GM12801 (cell line): ENCODE data around the gene PPP1R9B.

ENCODE experiments used
- CTCF ChIP-seq: IDR thresholded peaks from one replicate; pipeline ENCODE4 v1.5.1; 2011; ENCODE audit warnings: control low read depth; ENCODE audit not compliant: insufficient read length; ENCODE audit errors: extremely low read depth

Gene PPP1R9B

GRCh38 chr17:50189550-50190292, 39.2 kb upstream of the PPP1R9B start:
- TF ChIP-seq CTCF, result no peak

- no peak for TF ChIP-seq CTCF
Measured at GRCh38 chr17:50188921-50189549, 38.6 kb upstream of the PPP1R9B start.

GRCh38 chr17:50188531-50188920, 38.0 kb upstream of the PPP1R9B start:
- TF ChIP-seq CTCF, result no peak

- no peak for TF ChIP-seq CTCF
Measured at GRCh38 chr17:50187751-50188530, 37.5 kb upstream of the PPP1R9B start.

GRCh38 chr17:50187394-50187725, 36.9 kb upstream of the PPP1R9B start:
- no peak for TF ChIP-seq CTCF

- no peak for TF ChIP-seq CTCF
Measured at GRCh38 chr17:50186661-50187393, 36.4 kb upstream of the PPP1R9B start.
